H9 (cell line): ENCODE data around the gene CLEC16A. TPM values are rescaled to one million over a fixed set of nuclear protein-coding genes. Genes with fewer than 3 reads are reported as not detected.

ENCODE experiments used
- DNase-seq: peaks from one replicate; pipeline ENCODE4 v3.0.0-alpha.2; 2017
- H2AFZ ChIP-seq: one replicate; pipeline ENCODE4 v1.6.1; 2013; ENCODE audit warnings: mild to moderate bottlenecking, low read length, control low read depth, moderate library complexity
- H2AK5ac ChIP-seq: 2 replicates; pipeline ENCODE4 v1.6.1; 2013; ENCODE audit warnings: low read length, control low read depth, mixed read lengths; ENCODE audit not compliant: insufficient read length
- H2BK120ac ChIP-seq: one replicate; pipeline ENCODE4 v1.6.1; 2013; ENCODE audit warnings: low read depth, mild to moderate bottlenecking, low read length, control low read depth, inconsistent platforms; ENCODE audit not compliant: poor library complexity, severe bottlenecking
- H2BK12ac ChIP-seq: 2 replicates; pipeline ENCODE4 v1.6.1; 2013; ENCODE audit warnings: low read length, control low read depth, mixed read lengths, low read depth; ENCODE audit not compliant: insufficient read length
- H2BK15ac ChIP-seq: 2 replicates; pipeline ENCODE4 v1.6.1; 2013; ENCODE audit warnings: low read depth, low read length, control low read depth
- H2BK20ac ChIP-seq: one replicate; pipeline ENCODE4 v1.6.1; 2013; ENCODE audit warnings: low read depth, mild to moderate bottlenecking, low read length, control low read depth, inconsistent platforms; ENCODE audit not compliant: poor library complexity, severe bottlenecking
- H2BK5ac ChIP-seq: 2 replicates; pipeline ENCODE4 v1.6.1; 2013; ENCODE audit warnings: low read length, control low read depth, mixed read lengths; ENCODE audit not compliant: insufficient read length
- H3K14ac ChIP-seq: 2 replicates; pipeline ENCODE4 v1.6.1; 2013; ENCODE audit warnings: low read length, control low read depth; ENCODE audit not compliant: insufficient read depth
- H3K18ac ChIP-seq: 2 replicates; pipeline ENCODE4 v1.6.1; 2013; ENCODE audit warnings: low read depth, mild to moderate bottlenecking, mixed read lengths, low read length, control low read depth; ENCODE audit not compliant: insufficient read length
- H3K23ac ChIP-seq: 2 replicates; pipeline ENCODE4 v1.6.1; 2013; ENCODE audit warnings: low read length, control low read depth, mixed read lengths, low read depth; ENCODE audit not compliant: insufficient read length
- H3K23me2 ChIP-seq: 2 replicates; pipeline ENCODE4 v1.6.1; 2013; ENCODE audit warnings: low read depth, mild to moderate bottlenecking, mixed read lengths, low read length, control low read depth; ENCODE audit not compliant: insufficient read length, poor library complexity, severe bottlenecking
- H3K27ac ChIP-seq: 2 replicates; pipeline ENCODE4 v1.5.1; 2013; ENCODE audit warnings: low read length, control low read depth, mixed read lengths, low read depth; ENCODE audit not compliant: insufficient read length
- H3K27me3 ChIP-seq: 2 replicates; pipeline ENCODE4 v1.6.1; 2013; ENCODE audit warnings: low read length, control low read depth, inconsistent platforms; ENCODE audit not compliant: insufficient read depth
- H3K4ac ChIP-seq: 2 replicates; pipeline ENCODE4 v1.6.1; 2013; ENCODE audit warnings: low read depth, mild to moderate bottlenecking, control low read depth, inconsistent platforms, low read length, moderate library complexity
- H3K4me1 ChIP-seq: 2 replicates; pipeline ENCODE4 v1.6.1; 2013; ENCODE audit warnings: low read length, control low read depth, inconsistent platforms; ENCODE audit not compliant: insufficient read depth
- H3K4me2 ChIP-seq: 2 replicates; pipeline ENCODE4 v1.6.1; 2013; ENCODE audit warnings: low read length, control low read depth, mixed read lengths; ENCODE audit not compliant: insufficient read length, insufficient read depth
- H3K56ac ChIP-seq: 2 replicates; pipeline ENCODE4 v1.6.1; 2013; ENCODE audit warnings: low read depth, mild to moderate bottlenecking, mixed read lengths, low read length, control low read depth; ENCODE audit not compliant: insufficient read length
- H3K79me1 ChIP-seq: 2 replicates; pipeline ENCODE4 v1.6.1; 2013; ENCODE audit warnings: low read depth, mild to moderate bottlenecking, moderate library complexity, low read length, control low read depth, inconsistent platforms; ENCODE audit not compliant: insufficient read depth, poor library complexity, severe bottlenecking
- H3K79me2 ChIP-seq: 2 replicates; pipeline ENCODE4 v1.6.1; 2013; ENCODE audit warnings: low read length, control low read depth, inconsistent platforms; ENCODE audit not compliant: insufficient read depth
- H3K9ac ChIP-seq: 2 replicates; pipeline ENCODE4 v1.6.1; 2013; ENCODE audit warnings: low read length, control low read depth, mixed read lengths; ENCODE audit not compliant: insufficient read length; ENCODE audit errors: extremely low read depth
- H3K9me3 ChIP-seq: one replicate; pipeline ENCODE4 v1.6.1; 2013; ENCODE audit warnings: low read depth, low read length, inconsistent platforms; ENCODE audit not compliant: control insufficient read depth
- H3T11ph ChIP-seq: one replicate; pipeline ENCODE4 v1.6.1; 2013; ENCODE audit warnings: mild to moderate bottlenecking, low read length, control low read depth, inconsistent platforms
- H4K20me1 ChIP-seq: one replicate; pipeline ENCODE4 v1.6.1; 2013; ENCODE audit not compliant: control insufficient read depth, insufficient read length, insufficient read depth
- H4K5ac ChIP-seq: 2 replicates; pipeline ENCODE4 v1.6.1; 2013; ENCODE audit warnings: low read depth, mild to moderate bottlenecking, mixed read lengths, low read length, control low read depth; ENCODE audit not compliant: insufficient read length
- H4K8ac ChIP-seq: replicated peaks from 2 replicates; pipeline ENCODE4 v1.6.1; 2013; ENCODE audit warnings: low read length, control low read depth, mixed read lengths, low read depth; ENCODE audit not compliant: insufficient read length
- H4K91ac ChIP-seq: 2 replicates; pipeline ENCODE4 v1.6.1; 2013; ENCODE audit warnings: low read depth, mild to moderate bottlenecking, moderate library complexity, mixed read lengths, low read length, control low read depth; ENCODE audit not compliant: insufficient read length
- H3K27ac Mint-ChIP-seq, 3 experiments: 2 replicates in 2 of 3; 3 replicates in 1 of 3; pipeline ENCODE4 v1.8.0; 2020 to 2021; ENCODE audit warnings: mixed read lengths in 3 of 3, mild to moderate bottlenecking in 1 of 3, moderate library complexity in 1 of 3
- H3K27me3 Mint-ChIP-seq: 2 replicates; pipeline ENCODE4 v1.8.0; 2021; ENCODE audit warnings: low read depth, mild to moderate bottlenecking, moderate library complexity, mixed read lengths
- H3K36me3 Mint-ChIP-seq, 3 experiments: 2 replicates in 2 of 3; 3 replicates in 1 of 3; pipeline ENCODE4 v1.8.0; 2020 to 2021; ENCODE audit warnings: low read depth in 3 of 3, mixed read lengths in 3 of 3; ENCODE audit not compliant: insufficient read depth in 1 of 3
- H3K4me1 Mint-ChIP-seq, 2 experiments: 2 replicates each; pipeline ENCODE4 v1.8.0; 2020; ENCODE audit warnings: mixed read lengths in 2 of 2
- H3K4me3 Mint-ChIP-seq, 2 experiments: 2 replicates in 1 of 2; 3 replicates in 1 of 2; pipeline ENCODE4 v1.8.0; 2020 to 2021; ENCODE audit warnings: mild to moderate bottlenecking in 2 of 2, mixed read lengths in 2 of 2, moderate library complexity in 1 of 2
- H3K9me3 Mint-ChIP-seq, 2 experiments: 2 replicates in 1 of 2; 3 replicates in 1 of 2; pipeline ENCODE4 v1.8.0; 2020; ENCODE audit warnings: mild to moderate bottlenecking in 2 of 2, mixed read lengths in 2 of 2, moderate library complexity in 1 of 2
- CTCF ChIP-seq: fragments of 200-600 bp; sonication (generic); conservative IDR thresholded peaks from 3 replicates; pipeline ENCODE4 v1.8.0; 2021; ENCODE audit warnings: antibody characterized with exemption, mild to moderate bottlenecking
- WGBS: extraction: QIAGEN DNeasy Blood & Tissue Kit; methylation state at CpG from one replicate; pipeline ENCODE4 v1.1.7; 2013; ENCODE audit warnings: missing lambda C conversion rate, low lambda C conversion rate, mixed read lengths; ENCODE audit not compliant: insufficient read length; ENCODE audit errors: extremely low coverage; 5-methylcytosine and 5-hydroxymethylcytosine counted together
- total RNA-seq: library from RNA; stranded (reverse); gene quantifications from 2 replicates; pipeline ENCODE4 v1.2.1, GENCODE V29; 2021

CLEC16A gene
- total RNA-seq, 1 experiment from 2014 or later: 15.2 TPM

- Histone ChIP-seq H4K91ac (no peak overlapping the region), H4K8ac (no peak overlapping the region), H2AK5ac (no peak overlapping the region), H3K4ac (no peak overlapping the region), H3K79me2 (no peaks in the 10 kb centered on the region), H3K23me2 (no peaks in the 10 kb centered on the region), H3K27ac (no peak overlapping the region), H3K9me3 (no peaks in the 10 kb centered on the region), H3K79me1 (no peaks in the 10 kb centered on the region), H2BK120ac (no peak overlapping the region), H2BK20ac (no peak overlapping the region), H4K5ac (no peak overlapping the region), H2BK12ac (no peak overlapping the region), H3K14ac (no peak overlapping the region), H3K18ac (no peak overlapping the region), H4K20me1 (no peaks in the 10 kb centered on the region), H3K23ac (no peak overlapping the region), H3K4me1 (no peaks in the 10 kb centered on the region), H2AFZ (no peak overlapping the region), H3T11ph (no peak overlapping the region), H3K4me2 (no peak overlapping the region), H2BK15ac (no peak overlapping the region), H2BK5ac (no peak overlapping the region), H3K9ac (no peak overlapping the region), H3K56ac (no peak overlapping the region), H3K27me3 (no peaks in the 10 kb centered on the region)
- H3K27ac Mint-ChIP-seq: no peak overlapping the region
- H3K4me3 Mint-ChIP-seq: no peak overlapping the region
- peaks cover 9 to 29% of the 10 kb centered on the region in 2 experiments for H3K4me1 Mint-ChIP-seq
- no peak for DNase-seq
- no peak for TF ChIP-seq CTCF
- H3K9me3 Mint-ChIP-seq: no peaks in the 10 kb centered on the region
- H3K27me3 Mint-ChIP-seq: no peaks in the 10 kb centered on the region
- WGBS: no CpG with 5 or more reads among the region's 15 CpGs
- peaks cover 0 to 10% (median 0%) of the 10 kb centered on the region in 3 experiments; a peak in 2 of 7 replicates for H3K36me3 Mint-ChIP-seq
Observed at GRCh38 chr16:10982465-10983150, 38.2 kb downstream of the CLEC16A start.
